LNCaP clone FGC (cell line): ENCODE results near the gene EEFSEC.

Experiments used
- DNase-seq: peaks from one replicate; pipeline ENCODE4 v3.0.0-alpha.2; 2011; ENCODE audit warnings: low read depth
- H3K4me3 ChIP-seq: 2 replicates; pipeline ENCODE4 v1.5.1; 2011; ENCODE audit warnings: mild to moderate bottlenecking, low read depth, low read length, control low read depth
- CTCF ChIP-seq: IDR thresholded peaks from 2 replicates; pipeline ENCODE4 v1.5.1; 2012; ENCODE audit warnings: mild to moderate bottlenecking; ENCODE audit not compliant: control insufficient read depth, insufficient read depth; ENCODE audit errors: extremely low read depth

EEFSEC gene

GRCh38 chr3:128400671-128401070 is 247.4 kb downstream of the EEFSEC start:
- H3K4me3 ChIP-seq = no peak overlapping the region
- no peak for TF ChIP-seq CTCF
- no peak for DNase-seq

- TF ChIP-seq CTCF = no peak
- no peak for DNase-seq
- H3K4me3 ChIP-seq = no peak overlapping the region
Observed at GRCh38 chr3:128402319-128402718, 249.0 kb downstream of the EEFSEC start.

- no peak for DNase-seq
- TF ChIP-seq CTCF = no peak
- no peak overlapping the region for H3K4me3 ChIP-seq
Observed at GRCh38 chr3:128402998-128403397, 249.7 kb downstream of the EEFSEC start.

- DNase-seq = no peak
- no peak for TF ChIP-seq CTCF
- no peak overlapping the region for H3K4me3 ChIP-seq
Observed at GRCh38 chr3:128404276-128405068, 251.2 kb downstream of the EEFSEC start.

GRCh38 chr3:128405554-128406277 is 252.4 kb downstream of the EEFSEC start:
- no peak for DNase-seq
- H3K4me3 ChIP-seq = no peak overlapping the region
- TF ChIP-seq CTCF = no peak

- no peak overlapping the region for H3K4me3 ChIP-seq
- TF ChIP-seq CTCF = no peak
- DNase-seq = no peak
Observed at GRCh38 chr3:128407247-128407646, 254.0 kb downstream of the EEFSEC start.
